HCT116 (cell line): ENCODE results near the gene FOXR1.

Experiments used
- CEBPB ChIP-seq: IDR thresholded peaks from 2 replicates; pipeline ENCODE4 v1.6.1; 2012; ENCODE audit warnings: low read depth
- CTCF ChIP-seq, 3 experiments: fragments of 200-600 bp in 1 of 3; sonication (generic) in 1 of 3; IDR thresholded peaks in 2 of 3; conservative IDR thresholded peaks in 1 of 3; 2 replicates each; pipeline ENCODE4 v1.5.1; 2012 to 2017; ENCODE audit warnings: low read depth in 2 of 3, low read length in 2 of 3, antibody characterized with exemption in 1 of 3, borderline replicate concordance in 1 of 3, control low read depth in 1 of 3, mild to moderate bottlenecking in 1 of 3, mixed read lengths in 1 of 3, mixed run types in 1 of 3, moderate library complexity in 1 of 3; ENCODE audit not compliant: insufficient read depth in 1 of 3
- EZH2 ChIP-seq: fragments of 200-600 bp; sonication (generic); IDR thresholded peaks from 2 replicates; pipeline ENCODE4 v1.6.1; 2017; ENCODE audit warnings: antibody characterized with exemption, mixed run types
- EZH2phosphoT487 ChIP-seq: fragments of 200-600 bp; IDR thresholded peaks from 2 replicates; pipeline ENCODE4 v1.6.1; 2018; ENCODE audit warnings: antibody characterized with exemption, borderline replicate concordance
- JUND ChIP-seq: IDR thresholded peaks from 2 replicates; pipeline ENCODE4 v1.6.1; 2012
- POLR2A ChIP-seq: IDR thresholded peaks from 2 replicates; pipeline ENCODE4 v1.7.0; 2011; ENCODE audit warnings: borderline replicate concordance; ENCODE audit not compliant: insufficient read depth, insufficient read length; ENCODE audit errors: extremely low read depth
- POLR2AphosphoS5 ChIP-seq: IDR thresholded peaks from 2 replicates; pipeline ENCODE4 v1.6.1; 2011; ENCODE audit warnings: mild to moderate bottlenecking, low read depth, low read length, moderate library complexity
- YY1 ChIP-seq: IDR thresholded peaks from 2 replicates; pipeline ENCODE4 v1.6.1; 2011; ENCODE audit warnings: low read length, low read depth, moderate library complexity, mild to moderate bottlenecking; ENCODE audit not compliant: insufficient replicate concordance; ENCODE audit errors: extremely low read depth
- ZFX ChIP-seq: fragments of 450-650 bp; IDR thresholded peaks from 2 replicates; pipeline ENCODE4 v1.6.1; 2017
- ZNF274 ChIP-seq: fragments of 200-500 bp; sonication (Bioruptor generic); IDR thresholded peaks from 2 replicates; pipeline ENCODE4 v1.6.1; 2014; ENCODE audit warnings: mild to moderate bottlenecking, low read depth, low read length, inconsistent platforms
- TF ChIP-seq, protein P1 (sequence below): IDR thresholded peaks from 2 replicates; pipeline ENCODE4 v1.6.1; 2012; ENCODE audit warnings: low read depth
- TF ChIP-seq, protein P2 (sequence below): IDR thresholded peaks from 2 replicates; pipeline ENCODE4 v1.6.1; 2011; ENCODE audit warnings: mild to moderate bottlenecking, low read length, moderate library complexity; ENCODE audit not compliant: insufficient replicate concordance; ENCODE audit errors: extremely low read depth
- TF ChIP-seq, protein P3 (sequence below): IDR thresholded peaks from 2 replicates; pipeline ENCODE4 v1.6.1; 2012

DNA sequence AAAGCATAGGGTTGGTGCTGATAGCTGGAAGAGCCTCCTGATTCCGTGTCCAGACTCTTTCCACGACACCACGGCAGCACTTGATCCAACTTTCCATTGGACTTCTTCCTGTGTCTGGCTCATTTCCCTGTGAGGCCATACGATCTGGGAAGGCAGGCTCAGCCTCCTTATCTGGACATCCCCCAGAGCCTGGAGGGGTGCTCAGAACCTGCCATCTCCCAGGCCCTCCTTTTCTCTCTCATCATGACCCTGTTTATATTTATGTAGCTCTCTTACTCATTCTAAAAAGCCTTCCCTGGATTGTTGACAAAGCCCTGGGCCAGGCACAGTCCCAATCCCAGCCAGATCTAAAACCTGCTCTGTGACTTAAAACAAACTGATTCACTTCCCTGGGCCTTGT, 38.1 kb upstream of the FOXR1 start:
- TF ChIP-seq CEBPB (no peak), CTCF (IDR thresholded peaks at IDR 0.05 in 2 of 3, conservative IDR thresholded peaks at IDR 0.05 in 1 of 3; ENCODE audit: borderline replicate concordance in 1 of 3, insufficient read depth in 1 of 3, low read depth in 2 of 3, low read length in 2 of 3) (no peak), ZFX (no peak), POLR2AphosphoS5 (no peak), JUND (no peak), EZH2phosphoT487 (no peak), EZH2 (no peak), ZNF274 (no peak), POLR2A (no peak), YY1 (no peak)
- TF ChIP-seq, protein P1, sequence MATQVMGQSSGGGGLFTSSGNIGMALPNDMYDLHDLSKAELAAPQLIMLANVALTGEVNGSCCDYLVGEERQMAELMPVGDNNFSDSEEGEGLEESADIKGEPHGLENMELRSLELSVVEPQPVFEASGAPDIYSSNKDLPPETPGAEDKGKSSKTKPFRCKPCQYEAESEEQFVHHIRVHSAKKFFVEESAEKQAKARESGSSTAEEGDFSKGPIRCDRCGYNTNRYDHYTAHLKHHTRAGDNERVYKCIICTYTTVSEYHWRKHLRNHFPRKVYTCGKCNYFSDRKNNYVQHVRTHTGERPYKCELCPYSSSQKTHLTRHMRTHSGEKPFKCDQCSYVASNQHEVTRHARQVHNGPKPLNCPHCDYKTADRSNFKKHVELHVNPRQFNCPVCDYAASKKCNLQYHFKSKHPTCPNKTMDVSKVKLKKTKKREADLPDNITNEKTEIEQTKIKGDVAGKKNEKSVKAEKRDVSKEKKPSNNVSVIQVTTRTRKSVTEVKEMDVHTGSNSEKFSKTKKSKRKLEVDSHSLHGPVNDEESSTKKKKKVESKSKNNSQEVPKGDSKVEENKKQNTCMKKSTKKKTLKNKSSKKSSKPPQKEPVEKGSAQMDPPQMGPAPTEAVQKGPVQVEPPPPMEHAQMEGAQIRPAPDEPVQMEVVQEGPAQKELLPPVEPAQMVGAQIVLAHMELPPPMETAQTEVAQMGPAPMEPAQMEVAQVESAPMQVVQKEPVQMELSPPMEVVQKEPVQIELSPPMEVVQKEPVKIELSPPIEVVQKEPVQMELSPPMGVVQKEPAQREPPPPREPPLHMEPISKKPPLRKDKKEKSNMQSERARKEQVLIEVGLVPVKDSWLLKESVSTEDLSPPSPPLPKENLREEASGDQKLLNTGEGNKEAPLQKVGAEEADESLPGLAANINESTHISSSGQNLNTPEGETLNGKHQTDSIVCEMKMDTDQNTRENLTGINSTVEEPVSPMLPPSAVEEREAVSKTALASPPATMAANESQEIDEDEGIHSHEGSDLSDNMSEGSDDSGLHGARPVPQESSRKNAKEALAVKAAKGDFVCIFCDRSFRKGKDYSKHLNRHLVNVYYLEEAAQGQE = no peak
- TF ChIP-seq, protein P2, sequence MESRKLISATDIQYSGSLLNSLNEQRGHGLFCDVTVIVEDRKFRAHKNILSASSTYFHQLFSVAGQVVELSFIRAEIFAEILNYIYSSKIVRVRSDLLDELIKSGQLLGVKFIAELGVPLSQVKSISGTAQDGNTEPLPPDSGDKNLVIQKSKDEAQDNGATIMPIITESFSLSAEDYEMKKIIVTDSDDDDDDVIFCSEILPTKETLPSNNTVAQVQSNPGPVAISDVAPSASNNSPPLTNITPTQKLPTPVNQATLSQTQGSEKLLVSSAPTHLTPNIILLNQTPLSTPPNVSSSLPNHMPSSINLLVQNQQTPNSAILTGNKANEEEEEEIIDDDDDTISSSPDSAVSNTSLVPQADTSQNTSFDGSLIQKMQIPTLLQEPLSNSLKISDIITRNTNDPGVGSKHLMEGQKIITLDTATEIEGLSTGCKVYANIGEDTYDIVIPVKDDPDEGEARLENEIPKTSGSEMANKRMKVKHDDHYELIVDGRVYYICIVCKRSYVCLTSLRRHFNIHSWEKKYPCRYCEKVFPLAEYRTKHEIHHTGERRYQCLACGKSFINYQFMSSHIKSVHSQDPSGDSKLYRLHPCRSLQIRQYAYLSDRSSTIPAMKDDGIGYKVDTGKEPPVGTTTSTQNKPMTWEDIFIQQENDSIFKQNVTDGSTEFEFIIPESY = no peak
- TF ChIP-seq, protein P3, sequence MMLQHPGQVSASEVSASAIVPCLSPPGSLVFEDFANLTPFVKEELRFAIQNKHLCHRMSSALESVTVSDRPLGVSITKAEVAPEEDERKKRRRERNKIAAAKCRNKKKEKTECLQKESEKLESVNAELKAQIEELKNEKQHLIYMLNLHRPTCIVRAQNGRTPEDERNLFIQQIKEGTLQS = no peak
